GM18951 (cell line): ENCODE data around the gene SLC35E3.
"Not testable (repeated sequence)": the region's sequence is repeated elsewhere in the genome, so short reads cannot be mapped to it uniquely, and the experiment has no call there.

Experiments used
- POLR2A ChIP-seq: IDR thresholded peaks from 4 replicates; pipeline ENCODE4 v1.6.1; 2011; ENCODE audit warnings: mild to moderate bottlenecking; ENCODE audit not compliant: insufficient read length, insufficient read depth; ENCODE audit errors: extremely low read depth
- in situ Hi-C: fragments of 300-500 bp; cut with MboI; formaldehyde crosslinking; loops from one replicate; pipeline ENCODE4 v1.12.0; 2022; ENCODE audit warnings: low sequenced_read_pairs, mixed read lengths, inconsistent platforms; ENCODE audit not compliant: unreplicated experiment

SLC35E3 gene

GRCh38 chr12:68815928-68816800 is 70.2 kb downstream of the SLC35E3 start:
- in situ Hi-C loops, result no loop called here
- peak; percentile 8 for TF ChIP-seq POLR2A

GRCh38 chr12:68819481-68819880 is 73.5 kb downstream of the SLC35E3 start:
- TF ChIP-seq POLR2A, result peak; percentile 1

GRCh38 chr12:68821357-68822188 is 75.6 kb downstream of the SLC35E3 start:
- in situ Hi-C loops, result no loop called here
- TF ChIP-seq POLR2A, result peak; percentile 18

More at GRCh38 chr12:68819481-68819880, 73.5 kb downstream of the SLC35E3 start:
- in situ Hi-C loops, result not testable (repeated sequence)

- TF ChIP-seq POLR2A, result peak; percentile 18
- in situ Hi-C loops, result no loop called here
Measured at GRCh38 chr12:68823696-68824095, 77.7 kb downstream of the SLC35E3 start.

GRCh38 chr12:68824131-68824530 is 78.2 kb downstream of the SLC35E3 start:
- no peak for TF ChIP-seq POLR2A
- in situ Hi-C loops, result no loop called here

- in situ Hi-C loops, result no loop called here
- no peak for TF ChIP-seq POLR2A
Measured at GRCh38 chr12:68824597-68825250, 78.7 kb downstream of the SLC35E3 start.

GRCh38 chr12:68825569-68826217 is 79.7 kb downstream of the SLC35E3 start:
- in situ Hi-C loops, result no loop called here
- no peak for TF ChIP-seq POLR2A

GRCh38 chr12:68827895-68828671 is 82.1 kb downstream of the SLC35E3 start:
- TF ChIP-seq POLR2A, result no peak
- in situ Hi-C loops, result no loop called here

GRCh38 chr12:68828672-68829068 is 82.7 kb downstream of the SLC35E3 start:
- TF ChIP-seq POLR2A, result no peak
- in situ Hi-C loops, result no loop called here
